GM19351 (cell line): ENCODE results near the gene FKBP4.
"Not testable (repeated sequence)": the region's sequence is repeated elsewhere in the genome, so short reads cannot be mapped to it uniquely, and the experiment has no call there.

Experiments
- ATAC-seq: cut with Tn5 transposase; IDR thresholded peaks from one replicate; pipeline ENCODE4 v1.9.1; 2021; ENCODE audit warnings: mild to moderate bottlenecking, moderate library complexity; ENCODE audit not compliant: unreplicated experiment

FKBP4 gene, protein sequence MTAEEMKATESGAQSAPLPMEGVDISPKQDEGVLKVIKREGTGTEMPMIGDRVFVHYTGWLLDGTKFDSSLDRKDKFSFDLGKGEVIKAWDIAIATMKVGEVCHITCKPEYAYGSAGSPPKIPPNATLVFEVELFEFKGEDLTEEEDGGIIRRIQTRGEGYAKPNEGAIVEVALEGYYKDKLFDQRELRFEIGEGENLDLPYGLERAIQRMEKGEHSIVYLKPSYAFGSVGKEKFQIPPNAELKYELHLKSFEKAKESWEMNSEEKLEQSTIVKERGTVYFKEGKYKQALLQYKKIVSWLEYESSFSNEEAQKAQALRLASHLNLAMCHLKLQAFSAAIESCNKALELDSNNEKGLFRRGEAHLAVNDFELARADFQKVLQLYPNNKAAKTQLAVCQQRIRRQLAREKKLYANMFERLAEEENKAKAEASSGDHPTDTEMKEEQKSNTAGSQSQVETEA

DNA sequence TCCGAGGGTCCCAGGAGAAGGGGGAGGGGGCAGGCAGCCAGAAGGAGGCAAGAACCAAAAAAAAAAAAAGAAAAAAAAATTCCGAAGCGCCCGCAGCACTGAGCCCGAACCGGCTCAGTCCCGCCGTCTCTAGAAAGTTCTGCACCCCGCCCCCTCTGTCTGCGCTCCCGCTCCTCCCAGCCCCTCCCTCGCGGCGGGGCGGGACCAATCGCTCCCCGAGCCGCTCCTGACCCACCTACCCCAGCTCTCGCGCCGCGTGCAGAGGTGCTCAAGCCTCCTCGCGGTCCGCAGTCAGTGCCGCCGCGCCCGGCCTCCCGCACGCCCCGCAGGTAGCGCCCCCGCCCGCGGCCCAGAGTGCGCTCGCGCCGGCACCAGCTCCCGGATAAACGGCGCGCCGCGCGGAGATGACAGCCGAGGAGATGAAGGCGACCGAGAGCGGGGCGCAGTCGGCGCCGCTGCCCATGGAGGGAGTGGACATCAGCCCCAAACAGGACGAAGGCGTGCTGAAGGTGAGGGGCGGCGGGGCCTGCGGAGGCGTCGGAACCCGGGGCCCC, at the start of gene FKBP4:
Gene FKBP4, plus strand, starts transcription at position 235 of the 554 bp plus-strand sequence. Its CDS starts 170 bp downstream, at position 405.
- peak; percentile 81 for ATAC-seq

DNA sequence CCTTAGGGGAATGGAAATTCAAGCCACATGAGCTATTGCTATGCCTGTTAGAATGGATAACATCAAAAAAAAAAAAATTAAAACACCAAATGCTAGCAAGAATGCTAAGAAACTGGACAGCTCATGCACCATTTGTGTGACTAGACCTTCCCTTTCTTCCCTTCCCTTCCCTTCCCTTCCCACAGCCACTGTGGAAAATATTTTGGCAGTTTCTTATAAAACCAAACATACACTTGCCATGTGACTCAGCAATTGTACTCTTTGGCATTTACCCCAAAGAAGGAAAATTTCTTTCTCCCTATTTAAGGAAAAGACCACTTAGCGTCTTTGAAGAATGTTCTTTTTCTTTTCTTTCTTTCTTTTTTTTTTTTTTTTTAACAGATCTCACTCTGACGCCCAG, 49.1 kb upstream of the FKBP4 start:
- ATAC-seq = no peak

DNA sequence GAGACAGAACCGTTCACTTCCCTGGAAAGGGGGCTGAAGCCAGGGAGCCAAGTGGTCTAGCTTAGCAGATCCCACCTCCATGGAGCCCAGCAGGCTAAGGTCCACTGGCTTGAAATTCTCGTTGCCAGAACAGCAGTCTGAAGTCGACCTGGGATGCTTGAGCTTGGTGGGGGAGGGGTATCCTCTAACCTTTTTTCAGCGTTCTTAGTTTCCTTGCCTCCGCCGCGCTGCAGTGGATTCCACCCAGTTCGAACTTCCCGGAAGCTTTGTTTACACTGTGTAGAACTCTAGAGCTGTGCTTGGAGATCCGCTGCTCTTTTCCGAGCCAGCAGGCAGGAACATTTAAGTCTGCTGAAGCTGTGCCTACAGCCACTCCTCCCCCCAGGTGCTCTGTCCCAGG, 45.2 kb upstream of the FKBP4 start:
- no peak for ATAC-seq

DNA sequence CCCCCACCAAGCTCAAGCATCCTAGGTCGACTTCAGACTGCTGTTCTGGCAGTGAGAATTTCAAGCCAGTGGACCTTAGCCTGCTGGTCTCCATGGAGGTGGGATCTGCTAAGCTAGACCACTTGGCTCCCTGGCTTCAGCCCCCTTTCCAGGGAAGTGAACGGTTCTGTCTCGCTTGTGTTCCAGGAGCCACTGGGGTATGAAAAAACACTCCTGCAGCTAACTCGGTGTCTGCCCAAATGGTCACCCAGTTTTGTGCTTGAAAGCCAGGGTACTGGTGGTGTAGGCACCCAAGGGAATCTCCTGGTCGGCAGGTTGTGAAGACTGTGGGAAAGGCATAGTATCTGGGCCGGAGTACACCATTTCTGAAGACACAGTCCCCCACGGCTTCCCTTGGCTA, 44.6 kb upstream of the FKBP4 start:
- ATAC-seq = no peak

DNA sequence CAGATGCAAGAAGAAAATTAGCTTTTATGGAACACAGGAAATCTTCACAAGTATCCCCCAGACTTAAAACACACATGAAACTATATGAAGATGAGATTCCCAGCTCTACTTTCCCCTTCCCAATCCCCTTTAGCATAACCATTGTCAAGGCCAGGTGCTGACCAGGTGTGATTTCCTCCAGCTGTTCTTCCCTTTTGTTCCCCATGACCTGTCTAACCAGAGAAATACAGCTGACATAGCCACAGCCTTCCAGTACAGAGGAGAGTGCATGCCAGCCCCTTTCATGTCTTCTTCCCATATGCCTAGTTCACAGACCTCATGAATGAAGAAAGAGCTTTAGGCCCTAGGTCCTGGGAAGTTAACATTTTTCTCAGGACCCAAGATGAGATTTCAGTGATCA, 43.5 kb upstream of the FKBP4 start:
- no peak for ATAC-seq

DNA sequence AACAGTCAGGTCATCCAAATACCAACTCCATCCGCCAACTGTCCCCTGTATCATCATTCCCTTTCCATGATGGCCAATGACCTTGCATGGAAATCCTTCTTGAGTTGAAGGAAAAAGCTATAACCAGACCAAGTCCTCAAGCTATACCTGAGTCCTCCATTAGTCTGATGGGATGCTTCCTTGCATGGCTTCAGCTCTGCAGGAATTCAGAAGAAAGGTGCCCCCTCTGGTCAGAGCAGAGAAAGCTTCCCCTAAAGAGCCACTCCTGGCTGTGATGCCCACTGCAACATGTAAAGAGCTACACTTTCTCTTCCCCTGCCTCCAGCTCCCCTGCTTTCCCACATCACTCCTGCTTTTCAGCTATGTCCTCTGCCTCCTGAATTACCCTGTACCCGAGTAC, 43.1 kb upstream of the FKBP4 start:
- ATAC-seq = no peak

DNA sequence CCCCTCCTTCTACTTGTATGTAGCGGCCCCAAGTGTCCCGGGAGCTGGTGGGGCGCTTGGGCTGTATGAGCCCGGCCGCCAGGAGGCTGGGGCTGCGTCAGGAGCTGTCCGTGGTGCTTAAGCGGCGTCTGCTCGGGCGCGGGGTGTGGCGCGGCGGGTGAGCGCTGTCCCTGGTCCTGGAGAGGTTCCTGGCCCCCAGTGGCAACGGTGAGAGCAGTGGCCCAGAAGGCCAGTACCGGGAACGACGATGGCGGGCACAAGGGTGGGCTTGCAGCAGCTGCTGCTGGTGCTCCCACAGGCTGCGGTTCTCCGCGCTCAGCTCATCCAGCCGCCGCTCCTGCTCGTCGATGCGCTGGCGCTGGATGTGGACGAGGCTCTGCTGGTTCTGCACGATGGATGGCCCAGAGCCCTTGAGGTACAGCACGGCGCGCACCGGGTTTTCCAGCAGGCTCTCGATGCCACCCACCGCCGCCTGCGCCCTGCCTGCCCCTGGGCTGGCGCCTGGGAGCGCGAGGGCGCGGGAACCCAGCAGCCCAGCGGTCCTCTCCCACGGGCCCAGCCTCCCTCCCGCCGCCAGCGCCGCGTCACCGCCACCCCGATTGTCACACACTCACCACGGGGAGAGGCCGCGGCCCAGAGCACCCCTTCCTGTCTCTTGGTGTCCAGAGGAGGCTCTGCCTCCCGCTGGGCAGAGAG, 41.9 kb upstream of the FKBP4 start:
- no peak for ATAC-seq

DNA sequence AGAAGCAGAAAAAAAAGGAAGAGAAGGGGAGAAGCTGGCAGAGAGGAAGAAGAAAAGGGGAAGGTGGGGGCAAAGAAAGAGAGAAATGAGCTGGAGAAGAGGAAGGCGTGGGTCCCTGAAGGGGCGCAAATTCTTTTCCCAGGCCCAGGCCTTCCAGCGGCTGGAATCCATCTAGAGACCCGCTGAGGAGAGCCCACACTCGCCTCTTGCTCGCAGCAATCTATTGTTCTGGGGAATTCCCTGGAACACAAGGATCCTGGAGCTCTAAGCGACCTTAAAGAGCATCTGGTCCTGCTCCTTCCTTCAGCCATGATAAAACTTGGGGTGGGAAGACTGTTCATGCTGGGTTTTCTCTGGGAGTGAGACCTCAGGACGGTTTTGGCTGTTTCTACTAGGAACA, 41.2 kb upstream of the FKBP4 start:
- ATAC-seq = no peak

DNA sequence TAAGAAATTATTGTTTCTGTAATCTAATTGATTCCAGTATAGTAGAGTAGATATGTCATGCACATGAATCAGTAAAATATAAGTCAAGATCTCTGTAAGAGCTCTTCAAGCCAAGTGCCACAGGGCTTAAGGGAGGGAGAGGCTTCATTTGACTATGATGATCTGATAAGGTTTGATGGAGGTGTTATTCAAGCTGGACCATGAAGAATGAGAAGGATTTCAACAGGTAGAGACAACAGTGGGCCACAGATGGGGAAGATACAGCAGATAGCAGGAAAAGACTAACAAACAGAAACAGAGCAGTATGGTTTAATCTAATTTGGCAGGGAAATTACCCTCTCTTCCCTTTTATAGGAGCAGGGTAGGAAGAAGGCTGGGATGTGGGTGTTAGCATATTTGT, 40.6 kb upstream of the FKBP4 start:
- no peak for ATAC-seq

DNA sequence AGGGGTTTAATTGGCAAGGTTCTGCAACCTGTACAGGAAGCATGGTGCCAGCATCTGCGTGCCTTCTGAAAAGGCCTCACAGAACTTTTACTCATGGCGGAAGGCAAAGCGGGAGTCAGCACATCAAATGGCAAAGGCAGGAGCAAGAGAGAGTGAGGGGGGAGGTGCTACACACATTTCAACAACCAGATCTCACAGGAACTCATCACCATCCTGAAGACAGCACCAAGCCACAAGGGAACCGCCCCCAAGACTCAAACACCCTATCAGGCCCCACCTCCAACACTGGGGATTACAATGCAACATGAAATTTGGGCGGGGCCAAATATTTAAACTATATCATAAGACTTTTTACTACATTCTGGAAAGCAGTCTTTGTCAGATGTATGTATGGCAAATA, 38.0 kb upstream of the FKBP4 start:
- no peak for ATAC-seq

DNA sequence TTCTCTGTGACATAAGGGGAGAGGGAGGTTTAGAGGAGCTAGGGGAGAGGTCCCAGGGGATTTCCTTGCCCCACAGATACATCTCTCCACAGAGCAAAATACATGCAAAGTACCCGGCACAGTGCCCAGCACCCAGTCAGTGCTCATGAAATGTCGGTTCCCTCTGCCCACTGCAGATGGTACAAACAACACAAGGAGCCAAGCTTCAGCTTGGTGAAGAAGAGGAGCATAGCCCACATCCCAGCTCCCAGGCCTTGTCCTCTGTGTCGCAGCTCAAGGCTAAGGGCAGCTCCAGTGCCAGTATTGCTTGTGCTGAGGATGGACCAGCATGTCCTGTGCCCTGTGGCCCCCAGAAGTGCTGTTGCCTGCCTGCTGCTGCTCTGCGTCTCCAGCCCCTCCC, 35.0 kb upstream of the FKBP4 start:
- no peak for ATAC-seq

DNA sequence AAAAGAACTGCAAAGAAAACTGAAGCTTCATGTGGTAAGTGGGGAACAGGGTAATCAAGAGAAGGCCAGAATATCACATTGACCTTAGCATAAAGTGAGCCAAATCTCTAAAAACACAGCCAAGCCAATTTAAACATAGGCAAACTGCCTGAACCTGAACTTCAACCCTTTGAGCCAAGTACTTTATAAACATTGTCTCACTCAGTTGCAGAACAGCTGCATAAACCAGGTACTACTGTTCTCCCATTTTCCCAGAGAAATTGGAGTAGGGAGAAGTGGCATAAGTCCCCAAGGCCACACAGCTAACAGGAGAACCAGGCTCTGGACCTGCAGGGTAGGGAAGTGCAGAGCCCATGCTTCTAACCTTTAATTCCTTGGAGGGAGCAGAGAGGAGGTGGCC, 30.4 kb upstream of the FKBP4 start:
- no peak for ATAC-seq

DNA sequence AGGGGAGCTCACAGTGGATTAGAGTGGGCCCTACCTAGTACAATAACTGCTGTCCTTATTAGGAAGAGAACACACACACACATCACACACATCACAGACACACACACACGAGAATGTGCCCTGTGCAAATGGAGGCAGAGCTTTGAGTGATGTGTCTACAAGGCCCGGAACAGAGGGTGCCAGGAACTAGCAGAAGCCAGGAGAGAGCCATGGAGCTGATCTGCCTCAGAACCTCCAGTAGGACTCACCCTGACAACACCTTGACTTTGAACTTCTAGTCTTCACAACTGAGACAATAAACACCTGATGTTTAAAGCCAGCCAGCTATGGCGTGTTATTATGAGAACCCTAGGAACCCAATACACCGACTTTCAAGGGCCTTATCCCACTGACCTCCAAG, 29.7 kb upstream of the FKBP4 start:
- ATAC-seq = no peak

DNA sequence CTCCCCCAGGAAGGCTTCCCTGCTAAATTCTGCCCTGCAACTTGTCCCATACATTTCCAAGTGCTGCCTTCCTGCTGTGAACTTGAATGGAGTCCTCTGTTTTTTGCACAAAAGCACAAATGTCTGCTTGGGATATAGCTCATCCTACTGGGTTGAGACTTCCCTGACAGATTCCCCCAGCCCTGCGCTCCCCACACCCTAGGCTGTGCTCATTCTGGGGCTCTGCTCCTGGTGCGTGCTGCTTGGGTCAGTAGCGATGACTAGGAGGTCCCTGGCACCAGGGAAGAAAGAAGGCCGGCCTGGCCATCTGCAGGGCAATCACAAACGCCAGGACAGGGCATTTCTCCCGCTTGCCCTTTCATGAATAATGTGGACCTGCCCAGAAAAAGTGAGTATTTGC, 29.2 kb upstream of the FKBP4 start:
- ATAC-seq = no peak

DNA sequence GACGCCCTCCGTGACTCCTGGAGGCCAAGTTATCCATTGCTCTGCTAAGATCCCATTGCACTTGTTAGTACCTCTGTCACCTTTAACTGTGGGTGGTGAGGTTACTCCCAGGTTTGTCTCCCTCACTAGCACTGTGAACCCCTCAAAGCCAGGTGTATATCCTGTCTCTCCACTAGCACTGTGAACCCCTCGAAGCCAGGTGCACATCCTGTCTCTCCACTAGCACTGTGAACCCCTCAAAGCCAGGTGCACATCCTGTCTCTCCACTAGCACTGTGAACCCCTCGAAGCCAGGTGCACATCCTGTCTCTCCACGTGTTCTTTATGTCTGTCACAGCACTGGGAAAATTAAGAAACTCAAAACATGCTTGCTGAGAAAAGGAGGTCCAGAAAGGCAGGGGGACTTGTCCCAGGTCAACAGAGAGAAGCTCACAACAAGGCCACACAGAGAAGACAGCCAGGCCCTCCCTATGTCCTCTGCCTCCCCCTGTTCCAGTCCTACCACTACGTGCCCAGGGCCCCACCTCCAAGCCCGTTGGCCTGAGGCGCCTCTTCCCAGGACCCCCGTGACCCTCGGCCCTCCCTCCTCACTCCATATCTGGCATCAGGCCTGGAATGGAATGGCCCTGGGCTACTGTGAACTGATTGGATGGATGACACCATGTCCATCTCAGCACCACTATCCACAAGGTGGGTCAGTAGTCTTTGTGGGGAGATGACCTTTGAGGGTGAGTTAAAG, 26.4 kb upstream of the FKBP4 start:
- no peak for ATAC-seq

DNA sequence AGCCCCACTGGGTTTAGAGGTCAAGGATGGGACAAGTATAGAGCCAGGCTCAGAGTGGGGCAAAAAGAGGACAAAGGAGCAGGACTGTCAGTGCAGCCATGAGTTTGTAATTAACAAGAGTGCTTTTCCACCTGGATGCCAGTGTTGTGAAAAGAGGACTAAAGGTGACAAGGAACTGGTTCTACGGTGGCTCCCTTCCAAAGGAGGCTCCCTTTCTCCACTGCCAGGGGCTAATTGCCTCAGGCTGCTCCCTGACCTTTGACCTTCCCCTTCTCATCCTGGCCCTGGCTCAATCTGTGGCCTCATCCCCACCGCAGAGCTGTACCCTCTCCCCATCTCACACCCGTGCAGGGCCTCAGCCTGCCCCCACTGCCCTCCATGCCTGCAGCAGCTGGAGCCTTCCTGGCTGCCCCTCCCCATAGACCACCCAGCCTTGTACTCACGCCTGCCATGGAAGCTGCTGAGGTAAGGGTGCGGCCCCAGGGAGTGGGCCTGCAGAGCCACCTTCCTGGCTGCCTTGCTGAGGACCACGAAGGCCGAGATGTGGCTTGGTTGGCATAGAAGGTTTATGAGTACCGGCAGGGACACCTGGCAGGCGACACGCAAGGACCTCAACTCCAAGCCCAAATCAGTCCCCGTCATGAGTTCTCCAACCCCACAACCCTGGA, 24.8 kb upstream of the FKBP4 start:
- no peak for ATAC-seq

DNA sequence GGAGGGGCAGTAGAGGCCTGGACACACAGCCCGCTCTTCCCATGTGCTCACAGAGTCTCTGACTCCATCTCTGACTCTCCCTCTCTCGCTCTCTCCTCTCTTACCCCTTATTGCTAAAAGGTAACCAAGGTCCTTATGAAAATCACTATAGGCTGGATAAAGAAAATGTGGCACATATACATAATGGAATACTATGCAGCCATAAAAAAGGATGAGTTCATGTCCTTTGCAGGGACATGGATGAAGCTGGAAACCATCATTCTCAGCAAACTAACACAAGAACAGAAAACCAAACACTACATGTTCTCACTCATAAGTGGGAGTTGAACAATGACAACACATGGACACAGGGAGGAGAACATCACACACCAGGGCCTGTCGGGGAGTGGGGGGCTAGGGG, 24.2 kb upstream of the FKBP4 start:
- ATAC-seq = not testable (repeated sequence)

DNA sequence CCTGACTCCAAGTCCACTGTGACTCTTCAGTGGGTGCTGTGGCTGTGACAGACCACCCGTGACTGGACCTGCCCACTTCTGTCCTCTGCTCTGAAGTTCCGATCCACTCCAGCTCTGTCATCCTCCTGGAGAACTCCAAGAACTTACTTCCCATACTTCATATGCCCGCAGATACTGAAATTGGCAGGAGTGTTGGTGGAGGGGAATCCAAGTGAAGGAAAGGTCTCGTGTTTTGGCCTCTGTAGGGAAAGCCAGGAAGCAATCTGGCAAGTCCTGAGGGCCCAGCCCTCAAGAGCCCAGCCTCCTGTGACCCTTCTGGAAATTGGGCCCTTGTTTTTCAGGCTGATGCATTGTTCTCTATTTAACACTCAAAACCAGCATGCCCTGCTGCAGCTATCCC, 22.4 kb upstream of the FKBP4 start:
- no peak for ATAC-seq

DNA sequence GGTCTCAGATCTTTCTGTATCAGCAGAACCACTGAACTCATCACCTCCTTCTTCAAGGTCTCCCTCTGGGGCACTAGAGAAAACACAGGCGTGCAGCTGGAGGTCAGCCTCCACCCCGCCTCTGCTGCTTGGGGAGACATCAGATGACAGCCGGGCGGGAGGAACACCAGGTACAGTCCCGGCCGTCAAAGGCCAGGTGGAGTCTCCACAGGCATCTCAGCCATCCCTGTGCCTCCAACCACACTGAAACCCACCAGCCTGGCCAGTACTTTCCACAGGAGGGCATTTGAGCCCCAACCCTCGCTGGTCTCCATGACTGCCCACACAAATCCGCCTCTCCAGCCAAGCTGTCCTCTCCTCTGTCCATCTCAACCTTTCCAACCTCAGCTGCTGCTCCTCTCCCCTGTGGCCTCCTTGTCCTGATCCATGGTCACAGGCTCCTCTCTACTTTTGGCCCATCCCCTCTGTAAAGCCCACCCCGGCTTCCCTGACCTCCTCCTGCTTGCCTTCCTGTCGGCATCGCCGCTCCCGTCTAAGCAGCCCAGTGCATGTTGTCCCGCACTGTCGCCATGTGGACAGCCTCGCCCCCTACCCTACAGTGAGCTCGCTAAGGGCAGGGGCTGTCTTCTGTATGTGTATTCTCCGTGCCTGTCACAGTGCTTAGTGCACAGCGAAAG, 21.4 kb upstream of the FKBP4 start:
- no peak for ATAC-seq

DNA sequence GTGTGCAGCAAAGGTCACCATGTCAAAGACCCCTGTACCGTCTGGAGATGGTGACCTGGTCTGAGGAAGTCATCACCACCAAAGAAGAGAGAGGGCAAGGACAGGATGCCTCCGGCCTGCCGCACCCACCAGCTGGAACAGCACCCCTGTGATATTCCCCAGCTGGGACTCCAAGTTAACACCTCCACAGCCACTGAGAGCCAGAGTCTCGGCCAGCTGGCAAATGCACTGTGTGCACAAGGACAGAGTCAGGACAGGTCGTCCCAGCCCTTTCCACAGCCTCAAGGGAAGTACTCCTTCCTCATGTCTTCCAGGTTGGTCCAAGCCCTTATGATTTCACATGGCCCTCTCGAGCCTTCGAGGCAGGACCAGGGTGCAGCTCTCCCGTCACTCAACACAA, 19.3 kb upstream of the FKBP4 start:
- ATAC-seq = no peak
